NB4 (cell line): ENCODE measurements around the gene VWA5B1.

ENCODE experiments used
- CTCF ChIP-seq: IDR thresholded peaks from one replicate; pipeline ENCODE4 v1.5.1; 2012; ENCODE audit warnings: low read depth, low read length
- POLR2A ChIP-seq: IDR thresholded peaks from 2 replicates; pipeline ENCODE4 v1.6.1; 2011; ENCODE audit warnings: mild to moderate bottlenecking; ENCODE audit not compliant: insufficient read length; ENCODE audit errors: extremely low read depth

GRCh38 chr1:20399606-20400180 is 109.0 kb downstream of the VWA5B1 start:
- TF ChIP-seq CTCF (no peak), POLR2A (no peak)
